Mesenchymal stem cell (in vitro differentiated cells and primary cell): Measurements from ENCODE around the gene SLC29A3.
"Not testable (repeated sequence)": the region's sequence is repeated elsewhere in the genome, so short reads cannot be mapped to it uniquely, and the experiment has no call there.

Experiments
- DNase-seq: peaks from one replicate; pipeline ENCODE4 v3.0.0-alpha.2; 2013
- H2AFZ ChIP-seq: one replicate; pipeline ENCODE4 v1.6.1; 2013; ENCODE audit warnings: low read depth, mild to moderate bottlenecking, control low read depth, inconsistent platforms, low read length, moderate library complexity
- H2AK5ac ChIP-seq: 2 replicates; pipeline ENCODE4 v1.6.1; 2013; ENCODE audit warnings: low read length, moderate library complexity, mild to moderate bottlenecking, inconsistent platforms; ENCODE audit not compliant: severe bottlenecking
- H2BK120ac ChIP-seq: one replicate; pipeline ENCODE4 v1.6.1; 2013; ENCODE audit warnings: low read depth, mild to moderate bottlenecking, inconsistent platforms, low read length, moderate library complexity
- H2BK12ac ChIP-seq, 2 experiments: one replicate each; pipeline ENCODE4 v1.6.1; 2013; ENCODE audit warnings: inconsistent platforms in 2 of 2, low read length in 2 of 2, mild to moderate bottlenecking in 2 of 2, moderate library complexity in 2 of 2, control low read depth in 1 of 2
- H2BK15ac ChIP-seq: one replicate; pipeline ENCODE4 v1.6.1; 2013; ENCODE audit warnings: mild to moderate bottlenecking, low read depth, inconsistent platforms; ENCODE audit not compliant: poor library complexity, severe bottlenecking
- H2BK5ac ChIP-seq: 2 replicates; pipeline ENCODE4 v1.6.1; 2013; ENCODE audit warnings: low read depth, mild to moderate bottlenecking, low read length, control low read depth, inconsistent platforms; ENCODE audit not compliant: poor library complexity, severe bottlenecking
- H3K14ac ChIP-seq, 2 experiments: one replicate each; pipeline ENCODE4 v1.6.1; 2013; ENCODE audit warnings: inconsistent platforms in 2 of 2, low read length in 2 of 2, control low read depth in 1 of 2, mild to moderate bottlenecking in 1 of 2, moderate library complexity in 1 of 2
- H3K18ac ChIP-seq, 2 experiments: one replicate each; pipeline ENCODE4 v1.6.1; 2013; ENCODE audit warnings: inconsistent platforms in 2 of 2, low read length in 2 of 2, control low read depth in 1 of 2, low read depth in 1 of 2, mild to moderate bottlenecking in 1 of 2
- H3K23ac ChIP-seq, 2 experiments: one replicate each; pipeline ENCODE4 v1.6.1; 2013; ENCODE audit warnings: inconsistent platforms in 2 of 2, low read length in 2 of 2, mild to moderate bottlenecking in 2 of 2, moderate library complexity in 2 of 2, control low read depth in 1 of 2
- H3K27ac ChIP-seq: 2 replicates; pipeline ENCODE4 v1.5.1; 2013; ENCODE audit warnings: mild to moderate bottlenecking, moderate library complexity, low read length, control low read depth, inconsistent platforms; ENCODE audit not compliant: poor library complexity, severe bottlenecking
- H3K27me3 ChIP-seq, 2 experiments: 2 replicates each; pipeline versions ENCODE4 v1.6.1 to v1.7.0; 2013; ENCODE audit warnings: low read length in 2 of 2, mild to moderate bottlenecking in 2 of 2, moderate library complexity in 2 of 2, control low read depth in 1 of 2, inconsistent platforms in 1 of 2; ENCODE audit not compliant: control insufficient read depth in 1 of 2, insufficient read depth in 1 of 2
- H3K36me3 ChIP-seq, 2 experiments: 2 replicates each; pipeline versions ENCODE4 v1.6.1 to v1.7.0; 2013; ENCODE audit warnings: low read length in 2 of 2, control low read depth in 1 of 2, inconsistent platforms in 1 of 2, low read depth in 1 of 2, mild to moderate bottlenecking in 1 of 2; ENCODE audit not compliant: insufficient read depth in 2 of 2, control insufficient read depth in 1 of 2
- H3K4ac ChIP-seq, 2 experiments: one replicate each; pipeline ENCODE4 v1.6.1; 2013; ENCODE audit warnings: inconsistent platforms in 2 of 2, low read length in 2 of 2, mild to moderate bottlenecking in 2 of 2, moderate library complexity in 2 of 2, control low read depth in 1 of 2, low read depth in 1 of 2
- H3K4me1 ChIP-seq: 2 replicates; pipeline ENCODE4 v1.6.1; 2013; ENCODE audit warnings: low read depth, low read length, control low read depth; ENCODE audit not compliant: control insufficient read depth, insufficient read depth
- H3K4me2 ChIP-seq: 2 replicates; pipeline ENCODE4 v1.6.1; 2013; ENCODE audit warnings: low read length, mild to moderate bottlenecking, inconsistent platforms; ENCODE audit not compliant: poor library complexity, severe bottlenecking
- H3K4me3 ChIP-seq, 2 experiments: 2 replicates each; pipeline versions ENCODE4 v1.5.1 to v1.7.0; 2013; ENCODE audit warnings: low read length in 2 of 2, mild to moderate bottlenecking in 2 of 2, control low read depth in 1 of 2, low read depth in 1 of 2; ENCODE audit not compliant: insufficient read depth in 1 of 2
- H3K79me1 ChIP-seq: replicated peaks from 2 replicates; pipeline ENCODE4 v1.6.1; 2013; ENCODE audit warnings: mild to moderate bottlenecking, control low read depth, low read length, inconsistent platforms; ENCODE audit not compliant: poor library complexity, severe bottlenecking
- H3K9ac ChIP-seq: 2 replicates; pipeline ENCODE4 v1.7.0; 2013; ENCODE audit warnings: mild to moderate bottlenecking, low read length, moderate library complexity
- H3K9me3 ChIP-seq: 2 replicates; pipeline ENCODE4 v1.7.0; 2013; ENCODE audit warnings: mild to moderate bottlenecking, low read length; ENCODE audit not compliant: control insufficient read depth
- H4K8ac ChIP-seq: one replicate; pipeline ENCODE4 v1.6.1; 2013; ENCODE audit warnings: inconsistent platforms, mild to moderate bottlenecking, low read length, moderate library complexity
- H4K91ac ChIP-seq: one replicate; pipeline ENCODE4 v1.6.1; 2013; ENCODE audit warnings: mild to moderate bottlenecking, low read length, inconsistent platforms
- WGBS: methylation state at CpG from one replicate; pipeline ENCODE4 v1.1.7; 2013; ENCODE audit warnings: mixed read lengths; 5-methylcytosine and 5-hydroxymethylcytosine counted together

The SLC29A3 gene

GRCh38 chr10:71355886-71356285, 36.8 kb downstream of the SLC29A3 start:
- Histone ChIP-seq H4K8ac (no peak overlapping the region), H3K4ac (no peak overlapping the region), H4K91ac (no peak overlapping the region), H3K27me3 (peaks cover 0 to 20% of the 10 kb centered on the region in 2 experiments), H3K4me3 (no peak overlapping the region), H3K14ac (no peak overlapping the region), H2BK120ac (no peak overlapping the region), H2AFZ (no peak overlapping the region), H3K4me1 (no peaks in the 10 kb centered on the region), H3K23ac (no peak overlapping the region), H3K36me3 (peaks cover 0 to 12% of the 10 kb centered on the region in 2 experiments), H2BK5ac (no peak overlapping the region), H2BK15ac (no peak overlapping the region), H3K9ac (no peak overlapping the region), H3K79me1 (no peaks in the 10 kb centered on the region), H3K27ac (no peak overlapping the region), H3K9me3 (no peaks in the 10 kb centered on the region), H2BK12ac (no peak overlapping the region), H3K4me2 (no peak overlapping the region), H2AK5ac (no peak overlapping the region), H3K18ac (no peak overlapping the region)
- WGBS: 88% methylated on average over 12 of the region's 12 CpGs
- DNase-seq: no peak

- Histone ChIP-seq H3K4me1 (no peaks in the 10 kb centered on the region), H3K14ac (no peak overlapping the region), H3K4me3 (no peak overlapping the region), H3K79me1 (no peaks in the 10 kb centered on the region), H2BK15ac (no peak overlapping the region), H3K18ac (no peak overlapping the region), H4K91ac (no peak overlapping the region), H2AFZ (no peak overlapping the region), H3K23ac (no peak overlapping the region), H3K4ac (no peak overlapping the region), H2BK12ac (no peak overlapping the region), H3K27me3 (peaks cover 0 to under 1% of the 10 kb centered on the region in 2 experiments), H3K27ac (no peak overlapping the region), H2BK120ac (no peak overlapping the region), H4K8ac (no peak overlapping the region), H2BK5ac (no peak overlapping the region), H3K9ac (no peak overlapping the region), H3K9me3 (no peaks in the 10 kb centered on the region), H3K4me2 (no peak overlapping the region), H2AK5ac (no peak overlapping the region), H3K36me3 (peaks cover 0 to 20% of the 10 kb centered on the region in 2 experiments)
- peak; percentile 55 for DNase-seq
- WGBS: 23% methylated on average over 7 of the region's 7 CpGs
Observed at GRCh38 chr10:71357792-71358265, 38.8 kb downstream of the SLC29A3 start.

- Histone ChIP-seq H2AK5ac (no peak overlapping the region), H3K4me3 (no peak overlapping the region), H2BK5ac (no peak overlapping the region), H2BK15ac (no peak overlapping the region), H3K79me1 (no peaks in the 10 kb centered on the region), H3K18ac (no peak overlapping the region), H3K4ac (no peak overlapping the region), H3K36me3 (peaks cover 0 to 23% of the 10 kb centered on the region in 2 experiments), H3K9ac (no peak overlapping the region), H2BK120ac (no peak overlapping the region), H4K8ac (no peak overlapping the region), H3K23ac (no peak overlapping the region), H4K91ac (no peak overlapping the region), H3K14ac (no peak overlapping the region), H3K27ac (no peak overlapping the region), H2BK12ac (no peak overlapping the region), H3K27me3 (no peaks in the 10 kb centered on the region), H3K4me1 (no peaks in the 10 kb centered on the region), H2AFZ (no peak overlapping the region), H3K9me3 (no peaks in the 10 kb centered on the region), H3K4me2 (no peak overlapping the region)
- 60% methylated on average over 8 of the region's 8 CpGs for WGBS
- no peak for DNase-seq
Observed at GRCh38 chr10:71358277-71358676, 39.2 kb downstream of the SLC29A3 start.

GRCh38 chr10:71358906-71359305, 39.8 kb downstream of the SLC29A3 start:
- WGBS: 95% methylated on average over 10 of the region's 10 CpGs
- H3K4ac ChIP-seq, H3K27ac ChIP-seq, H2BK5ac ChIP-seq, H2BK15ac ChIP-seq, H3K14ac ChIP-seq, H3K23ac ChIP-seq, H2BK12ac ChIP-seq, H2BK120ac ChIP-seq, DNase-seq, H2AK5ac ChIP-seq, H3K4me3 ChIP-seq, H3K9me3 ChIP-seq, H2AFZ ChIP-seq, H3K18ac ChIP-seq, H4K8ac ChIP-seq, H3K4me2 ChIP-seq, H4K91ac ChIP-seq, H3K27me3 ChIP-seq, H3K79me1 ChIP-seq, H3K4me1 ChIP-seq: not testable (repeated sequence)
- H3K36me3 ChIP-seq: peaks cover 0 to 23% of the 10 kb centered on the region in 2 experiments
- H3K9ac ChIP-seq: peak overlapping the region; percentile 66
